HG03558 (cell line): Measurements from ENCODE around the gene CUZD1.

Source experiments
- ATAC-seq: cut with Tn5 transposase; IDR thresholded peaks from one replicate; pipeline ENCODE4 v1.9.1; 2021; ENCODE audit warnings: moderate number of reproducible peaks; ENCODE audit not compliant: unreplicated experiment; ENCODE audit errors: extremely low read depth

CUZD1 gene

DNA sequence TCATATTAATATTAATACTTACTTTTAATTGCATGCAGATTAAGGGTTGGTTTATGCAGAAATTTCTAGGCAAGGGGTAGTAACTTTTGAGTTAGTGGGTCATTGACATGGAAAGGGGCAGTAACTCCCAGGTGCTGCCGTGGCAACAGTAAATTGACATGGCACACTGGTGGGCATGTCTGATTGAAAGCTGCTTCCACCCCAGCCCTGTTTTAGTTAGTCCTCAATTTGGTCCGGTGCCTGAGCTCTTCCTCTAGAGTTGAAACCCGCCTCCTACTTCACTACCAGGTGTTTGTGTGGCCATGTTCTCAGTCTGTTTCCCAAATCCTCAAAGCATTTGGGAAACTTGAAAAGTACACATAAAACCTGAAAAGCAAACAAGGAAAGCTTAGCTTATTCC, 18.4 kb downstream of the CUZD1 start:
- ATAC-seq = no peak

- ATAC-seq = no peak
Observed at GRCh38 chr10:122822973-122823690, 22.5 kb downstream of the CUZD1 start.

GRCh38 chr10:122821808-122822207, 23.8 kb downstream of the CUZD1 start:
- ATAC-seq = no peak

DNA sequence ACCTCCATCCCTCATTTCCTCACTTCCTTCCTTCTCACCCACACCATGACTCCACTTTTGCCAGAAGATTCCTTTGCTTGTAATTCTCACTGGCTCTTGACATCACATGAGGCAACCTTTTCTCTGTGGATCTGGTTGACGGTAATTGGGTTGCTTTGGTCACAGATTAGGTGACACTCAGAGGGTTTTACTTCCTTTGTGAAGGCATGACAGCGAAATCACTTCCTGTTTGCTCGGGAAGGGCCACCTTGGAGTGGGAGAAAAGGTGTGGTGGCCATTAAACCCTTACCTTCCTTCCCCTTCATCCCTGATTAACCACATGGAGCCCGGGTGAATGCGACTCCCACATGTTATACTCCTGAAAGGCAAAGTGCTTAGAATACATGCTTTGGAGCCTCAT, 30.2 kb downstream of the CUZD1 start:
- ATAC-seq = no peak

GRCh38 chr10:122814493-122814892, 31.2 kb downstream of the CUZD1 start:
- no peak for ATAC-seq

DNA sequence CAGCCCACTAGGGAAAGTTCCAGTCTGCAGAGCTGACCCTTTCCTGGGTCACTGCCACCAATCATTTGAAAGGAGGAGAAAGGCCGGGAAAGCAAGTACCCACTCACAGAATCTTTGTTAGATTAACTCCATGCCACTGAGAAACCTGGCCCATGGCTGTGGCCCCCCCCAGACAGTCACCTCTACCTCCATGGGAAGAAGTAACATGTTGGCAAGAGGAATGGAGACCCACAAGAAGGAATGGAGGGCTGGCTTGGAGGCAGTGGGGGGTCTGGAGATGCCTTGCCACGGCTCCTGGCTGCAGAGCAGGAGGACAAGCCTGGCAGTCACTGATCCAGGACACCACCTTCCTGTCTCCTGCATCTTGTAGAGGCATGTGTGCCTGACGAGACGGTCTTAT, 32.9 kb downstream of the CUZD1 start:
- no peak for ATAC-seq

GRCh38 chr10:122802282-122802681, 43.4 kb downstream of the CUZD1 start:
- ATAC-seq = no peak

- no peak for ATAC-seq
Observed at GRCh38 chr10:122798704-122799231, 46.9 kb downstream of the CUZD1 start.

DNA sequence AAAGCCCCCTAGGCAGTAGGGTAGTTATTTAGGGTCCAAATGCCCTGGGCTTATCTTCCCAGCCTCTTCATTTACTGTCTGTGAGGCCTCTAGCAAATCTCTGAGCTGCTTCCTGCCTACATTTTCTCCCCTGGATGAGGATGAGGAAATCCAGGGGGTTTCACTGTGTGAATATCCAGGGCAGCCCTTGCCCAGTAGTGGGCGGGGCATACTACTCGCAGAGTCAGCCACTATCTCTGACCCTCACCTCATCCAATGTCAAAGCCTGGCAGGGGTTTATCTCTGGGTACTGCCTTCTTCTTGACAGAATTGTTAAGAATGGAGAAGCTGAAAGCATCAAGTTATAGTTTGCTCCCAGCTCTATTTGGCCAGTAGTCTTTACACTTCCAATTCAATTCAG, 48.9 kb downstream of the CUZD1 start:
- no peak for ATAC-seq

DNA sequence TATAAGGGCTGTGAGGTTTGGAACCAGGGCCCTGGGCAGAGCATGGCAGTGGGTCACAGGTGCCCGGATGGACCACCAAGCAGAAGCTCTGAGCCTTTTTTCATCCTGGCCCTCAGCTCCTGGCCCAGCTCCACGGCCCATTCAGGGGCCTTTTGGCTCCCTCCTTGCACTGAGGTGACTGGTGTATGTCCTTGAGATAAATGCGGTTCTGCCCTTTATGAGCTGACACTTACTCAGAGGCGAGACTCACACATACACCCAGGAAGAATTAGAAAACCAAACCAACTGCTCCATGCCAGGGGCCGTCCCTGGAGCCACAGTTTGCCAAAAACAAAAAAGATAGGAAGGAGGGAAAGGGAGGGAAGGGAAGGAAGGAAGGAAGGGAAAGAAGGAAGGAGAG, 49.7 kb downstream of the CUZD1 start:
- no peak for ATAC-seq

- ATAC-seq = no peak
Observed at GRCh38 chr10:122786269-122786668, 59.4 kb downstream of the CUZD1 start.

DNA sequence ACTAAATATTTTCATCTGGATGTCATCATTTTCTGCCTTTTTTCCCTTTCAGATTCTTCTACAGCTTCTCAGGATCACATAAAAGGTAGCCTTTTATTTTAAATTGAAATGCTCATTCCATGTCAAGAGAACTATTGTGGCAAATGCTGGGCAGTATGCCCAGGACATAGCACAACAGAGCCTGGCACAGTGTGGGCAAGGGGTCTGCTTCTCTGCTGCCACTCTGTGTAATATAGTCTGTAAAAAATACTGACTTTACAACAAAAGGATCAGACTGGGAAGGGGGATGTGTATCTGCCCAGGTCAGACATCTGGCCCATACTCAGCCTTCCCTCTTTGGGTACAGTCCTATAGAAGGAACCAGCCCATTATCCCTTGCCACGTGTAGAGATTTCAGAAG, 62.7 kb downstream of the CUZD1 start:
- no peak for ATAC-seq
